H9 (cell line): Measurements from ENCODE around the gene PARP8. TPM values are rescaled to one million over a fixed set of nuclear protein-coding genes. Genes with fewer than 3 reads are reported as not detected.

Source experiments
- DNase-seq: peaks from one replicate; pipeline ENCODE4 v3.0.0-alpha.2; 2017
- H2AFZ ChIP-seq: one replicate; pipeline ENCODE4 v1.6.1; 2013; ENCODE audit warnings: mild to moderate bottlenecking, low read length, control low read depth, moderate library complexity
- H2AK5ac ChIP-seq: 2 replicates; pipeline ENCODE4 v1.6.1; 2013; ENCODE audit warnings: low read length, control low read depth, mixed read lengths; ENCODE audit not compliant: insufficient read length
- H2BK120ac ChIP-seq: one replicate; pipeline ENCODE4 v1.6.1; 2013; ENCODE audit warnings: low read depth, mild to moderate bottlenecking, low read length, control low read depth, inconsistent platforms; ENCODE audit not compliant: poor library complexity, severe bottlenecking
- H2BK12ac ChIP-seq: 2 replicates; pipeline ENCODE4 v1.6.1; 2013; ENCODE audit warnings: low read length, control low read depth, mixed read lengths, low read depth; ENCODE audit not compliant: insufficient read length
- H2BK15ac ChIP-seq: 2 replicates; pipeline ENCODE4 v1.6.1; 2013; ENCODE audit warnings: low read depth, low read length, control low read depth
- H2BK20ac ChIP-seq: one replicate; pipeline ENCODE4 v1.6.1; 2013; ENCODE audit warnings: low read depth, mild to moderate bottlenecking, low read length, control low read depth, inconsistent platforms; ENCODE audit not compliant: poor library complexity, severe bottlenecking
- H2BK5ac ChIP-seq: 2 replicates; pipeline ENCODE4 v1.6.1; 2013; ENCODE audit warnings: low read length, control low read depth, mixed read lengths; ENCODE audit not compliant: insufficient read length
- H3K14ac ChIP-seq: 2 replicates; pipeline ENCODE4 v1.6.1; 2013; ENCODE audit warnings: low read length, control low read depth; ENCODE audit not compliant: insufficient read depth
- H3K18ac ChIP-seq: 2 replicates; pipeline ENCODE4 v1.6.1; 2013; ENCODE audit warnings: low read depth, mild to moderate bottlenecking, mixed read lengths, low read length, control low read depth; ENCODE audit not compliant: insufficient read length
- H3K23ac ChIP-seq: 2 replicates; pipeline ENCODE4 v1.6.1; 2013; ENCODE audit warnings: low read length, control low read depth, mixed read lengths, low read depth; ENCODE audit not compliant: insufficient read length
- H3K23me2 ChIP-seq: 2 replicates; pipeline ENCODE4 v1.6.1; 2013; ENCODE audit warnings: low read depth, mild to moderate bottlenecking, mixed read lengths, low read length, control low read depth; ENCODE audit not compliant: insufficient read length, poor library complexity, severe bottlenecking
- H3K27ac ChIP-seq: 2 replicates; pipeline ENCODE4 v1.5.1; 2013; ENCODE audit warnings: low read length, control low read depth, mixed read lengths, low read depth; ENCODE audit not compliant: insufficient read length
- H3K27me3 ChIP-seq: 2 replicates; pipeline ENCODE4 v1.6.1; 2013; ENCODE audit warnings: low read length, control low read depth, inconsistent platforms; ENCODE audit not compliant: insufficient read depth
- H3K4ac ChIP-seq: 2 replicates; pipeline ENCODE4 v1.6.1; 2013; ENCODE audit warnings: low read depth, mild to moderate bottlenecking, control low read depth, inconsistent platforms, low read length, moderate library complexity
- H3K4me1 ChIP-seq: 2 replicates; pipeline ENCODE4 v1.6.1; 2013; ENCODE audit warnings: low read length, control low read depth, inconsistent platforms; ENCODE audit not compliant: insufficient read depth
- H3K4me2 ChIP-seq: 2 replicates; pipeline ENCODE4 v1.6.1; 2013; ENCODE audit warnings: low read length, control low read depth, mixed read lengths; ENCODE audit not compliant: insufficient read length, insufficient read depth
- H3K56ac ChIP-seq: 2 replicates; pipeline ENCODE4 v1.6.1; 2013; ENCODE audit warnings: low read depth, mild to moderate bottlenecking, mixed read lengths, low read length, control low read depth; ENCODE audit not compliant: insufficient read length
- H3K79me1 ChIP-seq: 2 replicates; pipeline ENCODE4 v1.6.1; 2013; ENCODE audit warnings: low read depth, mild to moderate bottlenecking, moderate library complexity, low read length, control low read depth, inconsistent platforms; ENCODE audit not compliant: insufficient read depth, poor library complexity, severe bottlenecking
- H3K79me2 ChIP-seq: 2 replicates; pipeline ENCODE4 v1.6.1; 2013; ENCODE audit warnings: low read length, control low read depth, inconsistent platforms; ENCODE audit not compliant: insufficient read depth
- H3K9ac ChIP-seq: 2 replicates; pipeline ENCODE4 v1.6.1; 2013; ENCODE audit warnings: low read length, control low read depth, mixed read lengths; ENCODE audit not compliant: insufficient read length; ENCODE audit errors: extremely low read depth
- H3K9me3 ChIP-seq: one replicate; pipeline ENCODE4 v1.6.1; 2013; ENCODE audit warnings: low read depth, low read length, inconsistent platforms; ENCODE audit not compliant: control insufficient read depth
- H3T11ph ChIP-seq: one replicate; pipeline ENCODE4 v1.6.1; 2013; ENCODE audit warnings: mild to moderate bottlenecking, low read length, control low read depth, inconsistent platforms
- H4K20me1 ChIP-seq: one replicate; pipeline ENCODE4 v1.6.1; 2013; ENCODE audit not compliant: control insufficient read depth, insufficient read length, insufficient read depth
- H4K5ac ChIP-seq: 2 replicates; pipeline ENCODE4 v1.6.1; 2013; ENCODE audit warnings: low read depth, mild to moderate bottlenecking, mixed read lengths, low read length, control low read depth; ENCODE audit not compliant: insufficient read length
- H4K8ac ChIP-seq: replicated peaks from 2 replicates; pipeline ENCODE4 v1.6.1; 2013; ENCODE audit warnings: low read length, control low read depth, mixed read lengths, low read depth; ENCODE audit not compliant: insufficient read length
- H4K91ac ChIP-seq: 2 replicates; pipeline ENCODE4 v1.6.1; 2013; ENCODE audit warnings: low read depth, mild to moderate bottlenecking, moderate library complexity, mixed read lengths, low read length, control low read depth; ENCODE audit not compliant: insufficient read length
- H3K27ac Mint-ChIP-seq, 3 experiments: 2 replicates in 2 of 3; 3 replicates in 1 of 3; pipeline ENCODE4 v1.8.0; 2020 to 2021; ENCODE audit warnings: mixed read lengths in 3 of 3, mild to moderate bottlenecking in 1 of 3, moderate library complexity in 1 of 3
- H3K27me3 Mint-ChIP-seq: 2 replicates; pipeline ENCODE4 v1.8.0; 2021; ENCODE audit warnings: low read depth, mild to moderate bottlenecking, moderate library complexity, mixed read lengths
- H3K36me3 Mint-ChIP-seq, 3 experiments: 2 replicates in 2 of 3; 3 replicates in 1 of 3; pipeline ENCODE4 v1.8.0; 2020 to 2021; ENCODE audit warnings: low read depth in 3 of 3, mixed read lengths in 3 of 3; ENCODE audit not compliant: insufficient read depth in 1 of 3
- H3K4me1 Mint-ChIP-seq, 2 experiments: 2 replicates each; pipeline ENCODE4 v1.8.0; 2020; ENCODE audit warnings: mixed read lengths in 2 of 2
- H3K4me3 Mint-ChIP-seq, 2 experiments: 2 replicates in 1 of 2; 3 replicates in 1 of 2; pipeline ENCODE4 v1.8.0; 2020 to 2021; ENCODE audit warnings: mild to moderate bottlenecking in 2 of 2, mixed read lengths in 2 of 2, moderate library complexity in 1 of 2
- H3K9me3 Mint-ChIP-seq, 2 experiments: 2 replicates in 1 of 2; 3 replicates in 1 of 2; pipeline ENCODE4 v1.8.0; 2020; ENCODE audit warnings: mild to moderate bottlenecking in 2 of 2, mixed read lengths in 2 of 2, moderate library complexity in 1 of 2
- CTCF ChIP-seq: fragments of 200-600 bp; sonication (generic); conservative IDR thresholded peaks from 3 replicates; pipeline ENCODE4 v1.8.0; 2021; ENCODE audit warnings: antibody characterized with exemption, mild to moderate bottlenecking
- WGBS: extraction: QIAGEN DNeasy Blood & Tissue Kit; methylation state at CpG from one replicate; pipeline ENCODE4 v1.1.7; 2013; ENCODE audit warnings: missing lambda C conversion rate, low lambda C conversion rate, mixed read lengths; ENCODE audit not compliant: insufficient read length; ENCODE audit errors: extremely low coverage; 5-methylcytosine and 5-hydroxymethylcytosine counted together
- total RNA-seq: library from RNA; stranded (reverse); gene quantifications from 2 replicates; pipeline ENCODE4 v1.2.1, GENCODE V29; 2021

PARP8 gene
- total RNA-seq, 1 experiment from 2014 or later = 34.0 TPM

GRCh38 chr5:50836356-50836755, 169.9 kb downstream of the PARP8 start:
- WGBS = no CpG with 5 or more reads among the region's 2 CpGs
- H3K4ac ChIP-seq = no peak overlapping the region
- no peak overlapping the region for H3K4me3 Mint-ChIP-seq

More at GRCh38 chr5:50836356-50836755, 169.9 kb downstream of the PARP8 start:
- no peak overlapping the region for H3K27ac ChIP-seq
- no peak overlapping the region for H3K18ac ChIP-seq
- no peaks in the 10 kb centered on the region for H3K9me3 ChIP-seq
- no peak overlapping the region for H4K5ac ChIP-seq
- H3K4me1 ChIP-seq = no peaks in the 10 kb centered on the region
- no peaks in the 10 kb centered on the region for H4K20me1 ChIP-seq
- no peak overlapping the region for H2BK5ac ChIP-seq
- H4K91ac ChIP-seq = no peak overlapping the region
- no peaks in the 10 kb centered on the region for H3K79me2 ChIP-seq
- no peak overlapping the region for H3K56ac ChIP-seq
- no peak overlapping the region for H3K14ac ChIP-seq
- no peak overlapping the region for H2AK5ac ChIP-seq
- H4K8ac ChIP-seq = no peak overlapping the region
- H3K23ac ChIP-seq = no peak overlapping the region
- no peak overlapping the region for H2BK15ac ChIP-seq
- H3K4me2 ChIP-seq = no peak overlapping the region
- no peak overlapping the region for H3T11ph ChIP-seq
- DNase-seq = no peak
- no peak overlapping the region for H2AFZ ChIP-seq
- Mint-ChIP-seq H3K9me3 (no peaks in the 10 kb centered on the region), H3K4me1 (peaks cover 3 to 5% of the 10 kb centered on the region in 2 experiments), H3K27me3 (no peaks in the 10 kb centered on the region), H3K36me3 (peaks cover 0 to 4% (median 0%) of the 10 kb centered on the region in 3 experiments; a peak in 2 of 7 replicates), H3K27ac (no peak overlapping the region)
- no peak overlapping the region for H2BK12ac ChIP-seq
- H3K23me2 ChIP-seq = no peaks in the 10 kb centered on the region
- no peak for TF ChIP-seq CTCF
- no peak overlapping the region for H2BK20ac ChIP-seq
- no peak overlapping the region for H3K9ac ChIP-seq
- no peak overlapping the region for H2BK120ac ChIP-seq
- no peaks in the 10 kb centered on the region for H3K27me3 ChIP-seq
- H3K79me1 ChIP-seq = no peaks in the 10 kb centered on the region
